Heart left ventricle (tissue), 13 donors: ENCODE data around the gene HERC4.

Source experiments
- CTCF ChIP-seq, 12 donors: fragments of 200-600 bp; sonication (generic) in 4 of 12; IDR thresholded peaks; one replicate each; pipeline versions ENCODE4 v1.5.0 to v1.8.0; 2018 to 2022; ENCODE audit warnings: antibody characterized with exemption in 12 of 12, mild to moderate bottlenecking in 5 of 12
- POLR2A ChIP-seq, 2 donors: fragments of 450-650 bp; IDR thresholded peaks; one replicate each; pipeline ENCODE4 v1.6.1; 2017; ENCODE audit warnings: antibody characterized with exemption in 2 of 2, mild to moderate bottlenecking in 2 of 2, moderate library complexity in 2 of 2
- donor health status: ischemic (EF 13 %, LVEDD 7.1; RV severe dilation, severe dysfunction).
- donor health status: DM: no; HTN: yes; CAD: no.
- donor health status: DM: no; HTN: no; CAD: no.
- donor health status: ischemic (EF 25% LVEDD 6.9; RV normal size, moderate dysfunction).
- donor health status: ischemic (EF 25% LVEDD 5.7; RV mildly dilated, moderate dysfunction).
- donor health status: ischemic (EF 35%, LVEDD 5.7; RV mildly dilated, moderate dysfunction).
- donor health status: nonischemic (EF 11% LVEDD 7.7; RV severe dilation, severe dysfunction).
- donor health status: DM: yes; HTN: yes; CAD: no.
- donor health status: PGD.
- donor health status: ischemic (EF 29% LVEDD 5.4; RV normal size, mild dysfunction).
- donor health status: nonischemic (EF 23%, LVEDD 6.1; RV moderate dilation, normal function).

- TF ChIP-seq CTCF (IDR thresholded peaks at IDR 0.05): no peak
- peak in 1 of 2 donors; percentile 68 for TF ChIP-seq POLR2A (IDR thresholded peaks at IDR 0.05)
These were observed at the start of gene HERC4 for GRCh38 chr10:68074775-68075549.
